Measurements from ENCODE around the gene INTS14. TPM values are rescaled to one million over a fixed set of nuclear protein-coding genes. Genes with fewer than 3 reads are reported as not detected.
"Not testable (repeated sequence)": the region's sequence is repeated elsewhere in the genome, so short reads cannot be mapped to it uniquely, and the experiment has no call there.

The INTS14 gene
- total RNA-seq, 1 experiment from 2014 or later, result 41.2 TPM

DNA sequence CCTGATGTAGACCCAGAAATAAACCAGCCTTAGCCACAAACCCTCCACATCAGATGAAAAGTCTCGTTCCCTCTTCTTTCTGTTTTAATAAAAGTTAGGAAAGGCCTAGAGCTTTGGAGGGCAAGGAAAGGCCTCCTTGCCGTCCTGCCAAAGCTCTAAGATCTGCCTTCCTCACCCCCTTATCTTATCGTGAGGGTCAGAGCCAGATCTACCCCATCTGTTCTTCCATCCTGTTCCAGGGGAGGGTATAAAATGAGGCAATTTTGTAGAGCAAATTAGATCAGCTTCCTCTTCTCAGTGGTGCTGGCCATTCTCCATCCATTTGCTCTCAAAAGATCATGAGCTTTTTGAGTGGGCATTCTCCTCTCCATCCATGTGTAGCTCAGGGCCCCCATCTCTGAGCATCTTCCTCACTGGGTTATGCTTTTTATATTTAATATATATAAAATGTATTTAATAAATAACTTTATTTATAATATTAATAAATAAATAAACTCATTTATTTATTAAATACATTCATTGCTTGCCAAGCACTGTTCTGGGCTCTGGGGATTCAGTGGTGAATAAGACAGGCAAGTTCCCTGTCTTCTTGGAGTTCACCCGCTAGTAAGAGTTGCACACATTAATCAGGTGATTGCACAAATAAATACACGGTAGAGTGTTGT, 8.8 kb upstream of the INTS14 start:
- in situ Hi-C loops (cut with HindIII; ENCODE audit: low pct_unique_long_range_greater_than_20kb, low sequenced_read_pairs) (no loop called here), intact Hi-C loops (cut with micrococcal nuclease; ENCODE audit: unreplicated experiment) (no loop called here)
- POLR2A ChIA-PET, result no interaction called here
- Histone ChIP-seq H3K27ac (ENCODE audit: low read length) (no peak overlapping the region), H3K4me1 (ENCODE audit: control insufficient read depth, insufficient read depth, low read length) (no peaks in the 10 kb centered on the region), H3K9me3 (ENCODE audit: control insufficient read depth, insufficient read depth, low read depth, low read length) (no peaks in the 10 kb centered on the region), H3K36me3 (ENCODE audit: control insufficient read depth, insufficient read depth, low read length) (no peaks in the 10 kb centered on the region), H3K27me3 (ENCODE audit: control insufficient read depth, insufficient read depth, low read length) (no peaks in the 10 kb centered on the region), H3K4me3 (ENCODE audit: low read depth in 2 of 2, low read length in 2 of 2) (no peak overlapping the region)
- BruUV-seq (replicated peaks), result no TSS peak
- DNase-seq (ENCODE audit: low read depth, low spot score) (no peak), ATAC-seq (no peak)
- TF ChIP-seq POLR2AphosphoS5 (IDR thresholded peaks at IDR 0.05; ENCODE audit: low read depth, low read length) (no peak), TCF7L2 (IDR thresholded peaks at IDR 0.05; ENCODE audit: low read depth, low read length) (no peak), SIN3A (IDR thresholded peaks at IDR 0.05; ENCODE audit: borderline replicate concordance, insufficient read depth, low read depth, low read length) (no peak), CTCF (IDR thresholded peaks at IDR 0.05) (no peak)
- TF ChIP-seq, protein P1, sequence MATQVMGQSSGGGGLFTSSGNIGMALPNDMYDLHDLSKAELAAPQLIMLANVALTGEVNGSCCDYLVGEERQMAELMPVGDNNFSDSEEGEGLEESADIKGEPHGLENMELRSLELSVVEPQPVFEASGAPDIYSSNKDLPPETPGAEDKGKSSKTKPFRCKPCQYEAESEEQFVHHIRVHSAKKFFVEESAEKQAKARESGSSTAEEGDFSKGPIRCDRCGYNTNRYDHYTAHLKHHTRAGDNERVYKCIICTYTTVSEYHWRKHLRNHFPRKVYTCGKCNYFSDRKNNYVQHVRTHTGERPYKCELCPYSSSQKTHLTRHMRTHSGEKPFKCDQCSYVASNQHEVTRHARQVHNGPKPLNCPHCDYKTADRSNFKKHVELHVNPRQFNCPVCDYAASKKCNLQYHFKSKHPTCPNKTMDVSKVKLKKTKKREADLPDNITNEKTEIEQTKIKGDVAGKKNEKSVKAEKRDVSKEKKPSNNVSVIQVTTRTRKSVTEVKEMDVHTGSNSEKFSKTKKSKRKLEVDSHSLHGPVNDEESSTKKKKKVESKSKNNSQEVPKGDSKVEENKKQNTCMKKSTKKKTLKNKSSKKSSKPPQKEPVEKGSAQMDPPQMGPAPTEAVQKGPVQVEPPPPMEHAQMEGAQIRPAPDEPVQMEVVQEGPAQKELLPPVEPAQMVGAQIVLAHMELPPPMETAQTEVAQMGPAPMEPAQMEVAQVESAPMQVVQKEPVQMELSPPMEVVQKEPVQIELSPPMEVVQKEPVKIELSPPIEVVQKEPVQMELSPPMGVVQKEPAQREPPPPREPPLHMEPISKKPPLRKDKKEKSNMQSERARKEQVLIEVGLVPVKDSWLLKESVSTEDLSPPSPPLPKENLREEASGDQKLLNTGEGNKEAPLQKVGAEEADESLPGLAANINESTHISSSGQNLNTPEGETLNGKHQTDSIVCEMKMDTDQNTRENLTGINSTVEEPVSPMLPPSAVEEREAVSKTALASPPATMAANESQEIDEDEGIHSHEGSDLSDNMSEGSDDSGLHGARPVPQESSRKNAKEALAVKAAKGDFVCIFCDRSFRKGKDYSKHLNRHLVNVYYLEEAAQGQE (IDR thresholded peaks at IDR 0.05; ENCODE audit: insufficient read depth in 1 of 2, low read depth in 2 of 2, low read length in 1 of 2), result no peak
- CTCF ChIA-PET, result interaction anchor here (0.6 kb wide), 1 partner anchor 707 kb away, joined by 4 read pairs; no protein-coding TSS in a partner anchor

GRCh38 chr15:65618560-65619109, 7.7 kb upstream of the INTS14 start:
- H3K4me1 ChIP-seq (ENCODE audit: control insufficient read depth, insufficient read depth, low read length), result no peaks in the 10 kb centered on the region
- BruUV-seq (replicated peaks), result no TSS peak
- ChIA-PET CTCF (no interaction called here), POLR2A (no interaction called here)
- no peaks in the 10 kb centered on the region for H3K9me3 ChIP-seq (ENCODE audit: control insufficient read depth, insufficient read depth, low read depth, low read length)
- ATAC-seq (no peak), DNase-seq (ENCODE audit: low read depth, low spot score) (no peak)
- intact Hi-C loops (cut with micrococcal nuclease; ENCODE audit: unreplicated experiment) (no loop called here), in situ Hi-C loops (cut with HindIII; ENCODE audit: low pct_unique_long_range_greater_than_20kb, low sequenced_read_pairs) (no loop called here)
- H3K4me3 ChIP-seq (ENCODE audit: low read depth in 2 of 2, low read length in 2 of 2), result no peak overlapping the region
- no peaks in the 10 kb centered on the region for H3K36me3 ChIP-seq (ENCODE audit: control insufficient read depth, insufficient read depth, low read length)
- no peak overlapping the region for H3K27ac ChIP-seq (ENCODE audit: low read length)
- TF ChIP-seq CTCF (IDR thresholded peaks at IDR 0.05) (no peak), SIN3A (IDR thresholded peaks at IDR 0.05; ENCODE audit: borderline replicate concordance, insufficient read depth, low read depth, low read length) (no peak), TCF7L2 (IDR thresholded peaks at IDR 0.05; ENCODE audit: low read depth, low read length) (no peak), POLR2AphosphoS5 (IDR thresholded peaks at IDR 0.05; ENCODE audit: low read depth, low read length) (no peak)
- TF ChIP-seq, protein P1 (IDR thresholded peaks at IDR 0.05; ENCODE audit: insufficient read depth in 1 of 2, low read depth in 2 of 2, low read length in 1 of 2), result no peak
- no peaks in the 10 kb centered on the region for H3K27me3 ChIP-seq (ENCODE audit: control insufficient read depth, insufficient read depth, low read length)

- DNase-seq (ENCODE audit: low read depth, low spot score); POLR2A ChIA-PET; ATAC-seq; in situ Hi-C loops (cut with HindIII; ENCODE audit: low pct_unique_long_range_greater_than_20kb, low sequenced_read_pairs); H3K27me3 ChIP-seq (ENCODE audit: control insufficient read depth, insufficient read depth, low read length); H3K4me3 ChIP-seq (ENCODE audit: low read depth in 2 of 2, low read length in 2 of 2); BruUV-seq (replicated peaks); H3K9me3 ChIP-seq (ENCODE audit: control insufficient read depth, insufficient read depth, low read depth, low read length); CTCF ChIA-PET; H3K27ac ChIP-seq (ENCODE audit: low read length); intact Hi-C loops (cut with micrococcal nuclease; ENCODE audit: unreplicated experiment); H3K36me3 ChIP-seq (ENCODE audit: control insufficient read depth, insufficient read depth, low read length): not testable (repeated sequence)
- peaks cover 14% of the 10 kb centered on the region for H3K4me1 ChIP-seq (ENCODE audit: control insufficient read depth, insufficient read depth, low read length)
Measured at GRCh38 chr15:65615887-65616286, 5.0 kb upstream of the INTS14 start.

Data from Panc1 (cell line).